Hepatocyte (in vitro differentiated cells): ENCODE data around the gene SLC1A5.

Experiments used
- CTCF ChIP-seq: fragments of 200-600 bp; sonication (generic); IDR thresholded peaks from 2 replicates; pipeline ENCODE4 v1.5.1; 2016; ENCODE audit warnings: antibody characterized with exemption, mild to moderate bottlenecking; ENCODE audit not compliant: poor library complexity
- EZH2 ChIP-seq: fragments of 200-600 bp; sonication (generic); IDR thresholded peaks from 2 replicates; pipeline ENCODE4 v1.6.1; 2016; ENCODE audit warnings: antibody characterized with exemption, mild to moderate bottlenecking, borderline replicate concordance

DNA sequence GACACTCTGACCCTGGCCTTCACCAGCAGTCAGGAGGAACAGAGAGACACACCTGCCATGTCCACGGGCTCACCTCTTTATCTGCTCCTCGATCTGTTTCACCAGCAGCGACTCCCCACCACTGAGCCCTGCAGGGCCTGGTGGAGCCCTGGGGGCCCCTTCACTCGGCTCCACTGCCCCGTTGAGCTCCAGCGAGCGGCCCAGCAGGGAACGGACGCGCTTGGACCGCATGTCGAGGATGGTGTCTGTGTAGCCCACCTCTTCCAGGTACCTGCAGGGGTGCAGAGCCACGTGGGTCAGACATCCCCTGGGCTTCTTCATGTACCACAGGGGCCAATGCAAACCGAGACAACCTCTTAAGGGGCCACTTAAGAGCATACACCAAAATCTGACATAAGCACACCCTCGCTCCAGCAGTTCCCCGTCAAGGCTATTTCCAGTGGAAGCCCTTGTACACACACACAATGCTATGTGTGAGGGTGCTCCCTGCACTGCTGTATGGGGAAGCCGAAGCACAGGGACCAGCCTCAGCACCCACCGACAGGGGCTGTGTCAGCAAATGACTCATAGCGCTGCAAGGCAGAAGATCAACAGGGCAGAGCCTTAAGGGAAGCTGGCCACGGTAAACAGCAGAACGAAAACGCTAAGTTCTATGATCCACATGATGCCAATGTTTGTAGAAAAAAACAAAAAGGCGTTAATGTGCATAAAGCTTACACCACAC is 55.3 kb downstream of the SLC1A5 start:
- TF ChIP-seq CTCF (no peak), EZH2 (no peak)
